ENCODE results near the gene TIMP3. TPM values are rescaled to one million over a fixed set of nuclear protein-coding genes. Genes with fewer than 3 reads are reported as not detected.

Gene TIMP3
- polyA plus RNA-seq, 1 of the 3 experiments (the other 2 are of a cell fraction), result 26.1 TPM

- Histone ChIP-seq H3K36me3 (replicated peaks in 1 of 2; ENCODE audit: control insufficient read depth in 1 of 2, insufficient read depth in 2 of 2, low read length in 1 of 2) (no peaks in the 10 kb centered on the region), H3K27ac (ENCODE audit: low read depth in 2 of 2, low read length in 1 of 2) (peak overlapping the region in 1 of 2 experiments; percentile 99; a peak in 2 of 4 replicates), H3K9ac (no peak overlapping the region), H3K9me2 (no peaks in the 10 kb centered on the region), H3K79me2 (ENCODE audit: insufficient read depth) (no peaks in the 10 kb centered on the region), H3K4me1 (ENCODE audit: control insufficient read depth in 1 of 2, insufficient read depth in 2 of 2, low read depth in 1 of 2, low read length in 1 of 2) (peaks cover 0 to 45% of the 10 kb centered on the region in 2 experiments; a peak in 2 of 4 replicates), H3K4me3 (ENCODE audit: low read depth in 2 of 2, low read length in 1 of 2) (no peak overlapping the region), H3K4me2 (no peak overlapping the region), H3F3A (replicated peaks; ENCODE audit: insufficient read depth) (no peaks in the 10 kb centered on the region), H3K9me3 (no peaks in the 10 kb centered on the region), H4K20me1 (ENCODE audit: insufficient read depth) (no peaks in the 10 kb centered on the region), H3K27me3 (ENCODE audit: insufficient read depth) (no peaks in the 10 kb centered on the region), H2AFZ (ENCODE audit: low read depth) (no peak overlapping the region)
- 80% methylated on average over 2 of the region's 2 CpGs for WGBS (ENCODE audit: low lambda C conversion rate)
- no peak for DNase-seq
- ChIA-PET CTCF (interaction anchor here (0.6 to 6.4 kb wide), 12 partner anchors 13 to 351 kb away, joined by 3 to 34 read pairs (median 4); no protein-coding TSS in a partner anchor), POLR2A (interaction anchor here (0.9 to 2.0 kb wide), 3 partner anchors 26 to 411 kb away, joined by 4 to 5 read pairs (median 4); no protein-coding TSS in a partner anchor)
- TF ChIP-seq FOXJ3 (CRISPR knock-in tag; IDR thresholded peaks at IDR 0.05) (no peak), ELF1 (IDR thresholded peaks at IDR 0.05) (no peak), SIN3A (IDR thresholded peaks at IDR 0.05; ENCODE audit: borderline replicate concordance, low read depth, low read length) (no peak), GATA2 (CRISPR knock-in tag; IDR thresholded peaks at IDR 0.05) (no peak), ZBTB33 (IDR thresholded peaks at IDR 0.05; ENCODE audit: borderline replicate concordance, low read depth) (no peak), EZH2phosphoT487 (IDR thresholded peaks at IDR 0.05; ENCODE audit: borderline replicate concordance, low read depth) (no peak), RCOR1 (IDR thresholded peaks at IDR 0.05; ENCODE audit: low read length) (no peak), NFIC (IDR thresholded peaks at IDR 0.05; ENCODE audit: borderline replicate concordance) (no peak), TCF12 (IDR thresholded peaks at IDR 0.05) (no peak), NRF1 (IDR thresholded peaks at IDR 0.05; ENCODE audit: low read depth, low read length) (no peak), JUND (IDR thresholded peaks at IDR 0.05) (no peak)
- TF ChIP-seq, protein P1, sequence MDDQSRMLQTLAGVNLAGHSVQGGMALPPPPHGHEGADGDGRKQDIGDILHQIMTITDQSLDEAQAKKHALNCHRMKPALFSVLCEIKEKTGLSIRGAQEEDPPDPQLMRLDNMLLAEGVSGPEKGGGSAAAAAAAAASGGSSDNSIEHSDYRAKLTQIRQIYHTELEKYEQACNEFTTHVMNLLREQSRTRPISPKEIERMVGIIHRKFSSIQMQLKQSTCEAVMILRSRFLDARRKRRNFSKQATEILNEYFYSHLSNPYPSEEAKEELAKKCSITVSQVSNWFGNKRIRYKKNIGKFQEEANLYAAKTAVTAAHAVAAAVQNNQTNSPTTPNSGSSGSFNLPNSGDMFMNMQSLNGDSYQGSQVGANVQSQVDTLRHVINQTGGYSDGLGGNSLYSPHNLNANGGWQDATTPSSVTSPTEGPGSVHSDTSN (IDR thresholded peaks at IDR 0.05), result no peak
- TF ChIP-seq, protein P2, sequence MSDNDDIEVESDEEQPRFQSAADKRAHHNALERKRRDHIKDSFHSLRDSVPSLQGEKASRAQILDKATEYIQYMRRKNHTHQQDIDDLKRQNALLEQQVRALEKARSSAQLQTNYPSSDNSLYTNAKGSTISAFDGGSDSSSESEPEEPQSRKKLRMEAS (IDR thresholded peaks at IDR 0.05; ENCODE audit: low read depth), result no peak
Measured at GRCh38 chr22:32880061-32880460, 78.6 kb downstream of the TIMP3 start.

- H3K9ac ChIP-seq, result no peak overlapping the region
- no peaks in the 10 kb centered on the region for H3K27me3 ChIP-seq (ENCODE audit: insufficient read depth)
- H2AFZ ChIP-seq (ENCODE audit: low read depth), result no peak overlapping the region
- H3K9me2 ChIP-seq, result no peaks in the 10 kb centered on the region
- no peaks in the 10 kb centered on the region for H3F3A ChIP-seq (replicated peaks; ENCODE audit: insufficient read depth)
- no peaks in the 10 kb centered on the region for H4K20me1 ChIP-seq (ENCODE audit: insufficient read depth)
- no peak overlapping the region for H3K4me3 ChIP-seq (ENCODE audit: low read depth in 2 of 2, low read length in 1 of 2)
- H3K4me2 ChIP-seq, result no peak overlapping the region
- H3K79me2 ChIP-seq (ENCODE audit: insufficient read depth), result no peaks in the 10 kb centered on the region
- TF ChIP-seq MXI1 (IDR thresholded peaks at IDR 0.05; ENCODE audit: low read depth, low read length) (no peak), NFIC (IDR thresholded peaks at IDR 0.05; ENCODE audit: borderline replicate concordance) (no peak)
- POLR2A ChIA-PET, result interaction anchor here (0.6 to 2.0 kb wide), 6 partner anchors 10 to 411 kb away, joined by 3 to 5 read pairs (median 4); no protein-coding TSS in a partner anchor
- CTCF ChIA-PET, result interaction anchor here (0.6 to 6.4 kb wide), 11 partner anchors 13 to 352 kb away, joined by 3 to 34 read pairs (median 5); no protein-coding TSS in a partner anchor
- WGBS (ENCODE audit: low lambda C conversion rate), result 74% methylated on average over 7 of the region's 7 CpGs
- no peaks in the 10 kb centered on the region for H3K36me3 ChIP-seq (replicated peaks in 1 of 2; ENCODE audit: control insufficient read depth in 1 of 2, insufficient read depth in 2 of 2, low read length in 1 of 2)
- H3K27ac ChIP-seq (ENCODE audit: low read depth in 2 of 2, low read length in 1 of 2), result peak overlapping the region in 1 of 2 experiments; percentile 99; a peak in 2 of 4 replicates
- no peak for DNase-seq
- no peaks in the 10 kb centered on the region for H3K9me3 ChIP-seq
- H3K4me1 ChIP-seq (ENCODE audit: control insufficient read depth in 1 of 2, insufficient read depth in 2 of 2, low read depth in 1 of 2, low read length in 1 of 2), result peaks cover 0 to 42% of the 10 kb centered on the region in 2 experiments; a peak in 2 of 4 replicates
Measured at GRCh38 chr22:32880505-32880892, 79.0 kb downstream of the TIMP3 start.

Data from SK-N-SH (cell line).